CD4-positive, alpha-beta T cell (primary cell): ENCODE results near the gene SNTG2. TPM values are rescaled to one million over a fixed set of nuclear protein-coding genes. Genes with fewer than 3 reads are reported as not detected.

Experiments used
- ATAC-seq: fragments of 200-7000 bp; cut with Tn5 transposase; one replicate; pipeline ENCODE4 v1.10.0; 2022; ENCODE audit warnings: mild to moderate bottlenecking; ENCODE audit not compliant: poor library complexity
- CTCF ChIA-PET: fragments of 350-600 bp; sonication (Branson Sonifier 250); formaldehyde crosslinking; loops from one replicate; lab custom pipeline; 2021; ENCODE audit warnings: antibody characterized with exemption, inconsistent platforms; lab: Charles Lee
- POLR2A ChIA-PET: fragments of 350-600 bp; sonication (Branson Sonifier 250); formaldehyde crosslinking; loops from one replicate; lab custom pipeline; 2021; ENCODE audit warnings: antibody characterized with exemption, inconsistent platforms; lab: Charles Lee
- DNase-seq, 14 experiments: peaks; one replicate each; pipeline ENCODE4 v3.0.0-alpha.2; 2013 to 2020; ENCODE audit warnings: mixed read lengths in 2 of 14
- H3K27ac ChIP-seq, 2 donors: one replicate each; pipeline versions ENCODE4 v1.5.1 to v1.7.0; 2013; ENCODE audit warnings: low read length in 2 of 2, low read depth in 1 of 2, mild to moderate bottlenecking in 1 of 2
- H3K27me3 ChIP-seq, 2 experiments: 1 replicate in 1 of 2; 2 replicates in 1 of 2; pipeline versions ENCODE4 v1.6.1 to v1.7.0; 2013; ENCODE audit warnings: low read length in 2 of 2, control low read depth in 1 of 2, mild to moderate bottlenecking in 1 of 2, moderate library complexity in 1 of 2; ENCODE audit not compliant: insufficient read depth in 2 of 2, control insufficient read depth in 1 of 2
- H3K36me3 ChIP-seq: one replicate; pipeline ENCODE4 v1.6.1; 2013; ENCODE audit warnings: low read length, control low read depth; ENCODE audit not compliant: insufficient read depth
- H3K4me1 ChIP-seq: one replicate; pipeline ENCODE4 v1.6.1; 2013; ENCODE audit warnings: low read length, control low read depth; ENCODE audit not compliant: insufficient read depth
- H3K4me3 ChIP-seq: one replicate; pipeline ENCODE4 v1.5.1; 2013; ENCODE audit warnings: mild to moderate bottlenecking, low read length, moderate library complexity
- H3K9me3 ChIP-seq, 2 experiments: 1 replicate in 1 of 2; 2 replicates in 1 of 2; pipeline versions ENCODE4 v1.6.1 to v1.7.0; 2013; ENCODE audit warnings: low read length in 2 of 2, mild to moderate bottlenecking in 2 of 2, control low read depth in 1 of 2, moderate library complexity in 1 of 2; ENCODE audit not compliant: control insufficient read depth in 1 of 2, insufficient read depth in 1 of 2
- H3K27ac Mint-ChIP-seq: one replicate; pipeline ENCODE4 v1.8.0; 2020; ENCODE audit warnings: mixed read lengths
- H3K27me3 Mint-ChIP-seq: one replicate; pipeline ENCODE4 v1.8.0; 2021; ENCODE audit warnings: mixed read lengths
- H3K36me3 Mint-ChIP-seq: one replicate; pipeline ENCODE4 v1.8.0; 2021; ENCODE audit warnings: low read depth, mixed read lengths
- H3K4me1 Mint-ChIP-seq: one replicate; pipeline ENCODE4 v1.8.0; 2021; ENCODE audit warnings: low read depth, mixed read lengths
- H3K4me3 Mint-ChIP-seq: one replicate; pipeline ENCODE4 v1.8.0; 2020; ENCODE audit warnings: mild to moderate bottlenecking, mixed read lengths
- H3K9me3 Mint-ChIP-seq: one replicate; pipeline ENCODE4 v1.8.0; 2020; ENCODE audit warnings: mixed read lengths
- intact Hi-C, 2 experiments: fragments of 100-400 bp; cut with DNase I in 1 of 2; cut with micrococcal nuclease in 1 of 2; formaldehyde crosslinking; loops; one replicate each; pipeline versions ENCODE4 v1.15.1 to v1.9.0; 2023 to 2025; cut with DNase I, micrococcal nuclease
- total RNA-seq, 174 experiments: library from RNA in 2 of 174; stranded (reverse) in 2 of 174; gene quantifications; one replicate each; pipeline ENCODE4 v1.2.3 and lab custom pipeline; 2021 to 2026
- TF ChIP-seq, protein P1 (sequence below): fragments of 200-600 bp; IDR thresholded peaks from one replicate; pipeline ENCODE4 v1.8.0; 2022; ENCODE audit warnings: antibody characterized with exemption, mild to moderate bottlenecking

SNTG2 gene
- total RNA-seq, 2 experiments from 2014 or later: 1.1 to 1.5 TPM

DNA sequence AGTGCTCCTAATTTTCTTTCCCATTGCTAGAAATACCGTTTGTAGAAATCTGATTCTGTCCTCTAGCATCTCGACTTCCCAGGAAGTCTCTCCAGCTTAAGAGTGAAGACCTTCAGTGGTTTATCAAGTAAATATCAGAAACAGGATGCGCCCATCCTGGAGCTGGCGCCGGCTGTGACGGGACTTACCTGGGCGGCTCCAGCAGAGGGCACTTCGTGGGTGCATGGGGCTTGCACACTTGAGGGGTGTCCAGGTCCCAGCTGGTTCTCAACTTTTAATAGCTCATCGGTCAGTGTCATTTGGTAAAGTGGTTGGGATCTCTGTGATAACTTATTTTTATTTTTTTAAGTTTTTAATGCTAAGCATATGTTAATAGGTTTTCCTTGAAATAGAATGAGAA, 295.6 kb downstream of the SNTG2 start:
- H3K27ac Mint-ChIP-seq: no peak overlapping the region
- no peaks in the 10 kb centered on the region for H3K9me3 ChIP-seq
- peaks cover 7% of the 10 kb centered on the region for H3K4me1 Mint-ChIP-seq
- ChIA-PET CTCF (no interaction called here), POLR2A (no interaction called here)
- no peak overlapping the region for H3K27ac ChIP-seq
- ATAC-seq (no peak), DNase-seq (no peak)
- no peaks in the 10 kb centered on the region for H3K36me3 ChIP-seq
- no peaks in the 10 kb centered on the region for H3K9me3 Mint-ChIP-seq
- H3K27me3 ChIP-seq: no peaks in the 10 kb centered on the region
- H3K4me1 ChIP-seq: no peaks in the 10 kb centered on the region
- no peak overlapping the region for H3K4me3 Mint-ChIP-seq
- H3K27me3 Mint-ChIP-seq: peaks cover 22% of the 10 kb centered on the region
- no peaks in the 10 kb centered on the region for H3K36me3 Mint-ChIP-seq
- intact Hi-C loops: no loop called here
- H3K4me3 ChIP-seq: no peak overlapping the region
- TF ChIP-seq, protein P1, sequence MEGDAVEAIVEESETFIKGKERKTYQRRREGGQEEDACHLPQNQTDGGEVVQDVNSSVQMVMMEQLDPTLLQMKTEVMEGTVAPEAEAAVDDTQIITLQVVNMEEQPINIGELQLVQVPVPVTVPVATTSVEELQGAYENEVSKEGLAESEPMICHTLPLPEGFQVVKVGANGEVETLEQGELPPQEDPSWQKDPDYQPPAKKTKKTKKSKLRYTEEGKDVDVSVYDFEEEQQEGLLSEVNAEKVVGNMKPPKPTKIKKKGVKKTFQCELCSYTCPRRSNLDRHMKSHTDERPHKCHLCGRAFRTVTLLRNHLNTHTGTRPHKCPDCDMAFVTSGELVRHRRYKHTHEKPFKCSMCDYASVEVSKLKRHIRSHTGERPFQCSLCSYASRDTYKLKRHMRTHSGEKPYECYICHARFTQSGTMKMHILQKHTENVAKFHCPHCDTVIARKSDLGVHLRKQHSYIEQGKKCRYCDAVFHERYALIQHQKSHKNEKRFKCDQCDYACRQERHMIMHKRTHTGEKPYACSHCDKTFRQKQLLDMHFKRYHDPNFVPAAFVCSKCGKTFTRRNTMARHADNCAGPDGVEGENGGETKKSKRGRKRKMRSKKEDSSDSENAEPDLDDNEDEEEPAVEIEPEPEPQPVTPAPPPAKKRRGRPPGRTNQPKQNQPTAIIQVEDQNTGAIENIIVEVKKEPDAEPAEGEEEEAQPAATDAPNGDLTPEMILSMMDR: no peak

GRCh38 chr2:1246991-1247390, 296.3 kb downstream of the SNTG2 start:
- H3K9me3 Mint-ChIP-seq: no peaks in the 10 kb centered on the region
- no peak overlapping the region for H3K27ac ChIP-seq
- intact Hi-C loops: no loop called here
- H3K9me3 ChIP-seq: no peaks in the 10 kb centered on the region
- ChIA-PET CTCF (no interaction called here), POLR2A (no interaction called here)
- H3K4me3 Mint-ChIP-seq: no peak overlapping the region
- no peaks in the 10 kb centered on the region for H3K36me3 Mint-ChIP-seq
- ATAC-seq (no peak), DNase-seq (no peak)
- H3K27ac Mint-ChIP-seq: no peak overlapping the region
- H3K27me3 ChIP-seq: no peaks in the 10 kb centered on the region
- TF ChIP-seq, protein P1: no peak
- H3K27me3 Mint-ChIP-seq: peaks cover 27% of the 10 kb centered on the region
- H3K4me3 ChIP-seq: no peak overlapping the region
- no peaks in the 10 kb centered on the region for H3K36me3 ChIP-seq
- peaks cover 7% of the 10 kb centered on the region for H3K4me1 Mint-ChIP-seq
- H3K4me1 ChIP-seq: no peaks in the 10 kb centered on the region

DNA sequence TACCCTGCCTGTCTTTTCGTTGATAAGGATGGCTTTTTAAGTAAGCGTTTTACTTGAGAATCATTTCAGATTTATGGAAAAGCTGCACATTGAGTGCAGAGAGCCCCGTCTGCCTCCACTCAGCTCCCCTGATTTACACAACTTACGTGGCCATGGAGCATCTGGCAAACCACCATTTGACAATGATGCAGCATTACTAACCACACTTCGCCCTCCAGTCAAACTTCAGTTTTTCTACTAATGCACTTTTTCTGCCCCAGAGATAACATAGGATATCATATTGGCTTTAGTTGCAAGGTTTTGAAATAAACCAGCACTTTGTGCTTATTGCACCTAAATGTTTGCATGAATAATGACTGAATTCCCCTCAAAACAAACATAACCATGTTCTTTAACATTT, 297.5 kb downstream of the SNTG2 start:
- Histone ChIP-seq H3K27me3 (peaks cover 0 to under 1% of the 10 kb centered on the region in 2 experiments), H3K9me3 (no peaks in the 10 kb centered on the region), H3K27ac (no peak overlapping the region), H3K36me3 (no peaks in the 10 kb centered on the region), H3K4me3 (no peak overlapping the region), H3K4me1 (no peaks in the 10 kb centered on the region)
- Mint-ChIP-seq H3K4me3 (no peak overlapping the region), H3K4me1 (peaks cover 7% of the 10 kb centered on the region), H3K36me3 (no peaks in the 10 kb centered on the region), H3K9me3 (no peaks in the 10 kb centered on the region), H3K27me3 (peaks cover 32% of the 10 kb centered on the region), H3K27ac (no peak overlapping the region)
- ChIA-PET CTCF (no interaction called here), POLR2A (no interaction called here)
- no peak for DNase-seq
- ATAC-seq: no peak
- TF ChIP-seq, protein P1: no peak
- intact Hi-C loops: no loop called here
